NT2/D1 (cell line): ENCODE data around the gene CYB5R4.

ENCODE experiments used
- SUZ12 ChIP-seq: IDR thresholded peaks from 2 replicates; pipeline ENCODE4 v1.6.1; 2011; ENCODE audit not compliant: insufficient read length, insufficient read depth; ENCODE audit errors: extremely low read depth
- YY1 ChIP-seq: IDR thresholded peaks from 2 replicates; pipeline ENCODE4 v1.6.1; 2011; ENCODE audit not compliant: insufficient read length, insufficient read depth
- ZNF274 ChIP-seq: IDR thresholded peaks from 2 replicates; pipeline ENCODE4 v1.6.1; 2011; ENCODE audit warnings: mild to moderate bottlenecking, low read depth, low read length

DNA sequence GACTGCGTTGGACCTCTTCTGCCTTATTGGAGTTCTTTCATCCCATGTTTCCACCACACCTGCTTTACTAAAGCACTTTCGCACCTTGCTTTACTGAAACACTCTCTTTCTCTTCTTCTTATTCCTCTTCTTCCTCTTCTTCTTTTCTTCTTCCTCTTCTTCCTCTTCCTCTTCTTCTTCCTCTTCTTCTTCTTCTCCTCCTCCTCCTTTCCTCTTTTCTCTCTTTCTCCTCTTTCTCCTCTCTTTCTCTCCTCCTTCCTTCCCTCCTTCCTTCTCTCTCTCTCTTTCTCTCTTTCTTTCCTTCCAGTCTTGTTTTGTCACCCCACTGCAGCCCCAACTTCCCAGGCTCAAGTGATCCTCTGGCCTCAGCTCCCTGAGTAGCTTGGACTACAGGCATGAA lies 10.4 kb upstream of the CYB5R4 start:
- TF ChIP-seq YY1, result no peak
- TF ChIP-seq ZNF274, result no peak
- TF ChIP-seq SUZ12, result no peak
